Neural cell (in vitro differentiated cells): Measurements from ENCODE around the gene MYBPC3. TPM values are rescaled to one million over a fixed set of nuclear protein-coding genes. Genes with fewer than 3 reads are reported as not detected.

Experiments used
- H2AFZ ChIP-seq: fragments of 200-600, 300-800 bp; sonication (generic), shearing (Covaris generic); 2 replicates; pipeline ENCODE4 v1.6.0; 2014; ENCODE audit warnings: low read depth, mild to moderate bottlenecking, antibody characterized with exemption, low read length, moderate library complexity
- H3F3A ChIP-seq: fragments of 200-600 bp; shearing (Covaris generic); 2 replicates; pipeline ENCODE4 v1.6.1; 2016; ENCODE audit warnings: mild to moderate bottlenecking, moderate library complexity, mixed read lengths, antibody characterized with exemption, low read length; ENCODE audit not compliant: insufficient read depth, poor library complexity, severe bottlenecking
- H3K27ac ChIP-seq: fragments of 200-600, 300-800 bp; sonication (generic), shearing (Covaris generic); 2 replicates; pipeline ENCODE4 v1.5.1; 2014; ENCODE audit warnings: mild to moderate bottlenecking, low read length, moderate library complexity
- H3K27me3 ChIP-seq: fragments of 300-800, 200-600 bp; sonication (generic), shearing (Covaris generic); 2 replicates; pipeline ENCODE4 v1.6.0; 2014; ENCODE audit warnings: mild to moderate bottlenecking, low read depth, low read length, moderate library complexity; ENCODE audit not compliant: insufficient read depth
- H3K36me3 ChIP-seq: fragments of 300-800, 200-600 bp; sonication (generic), shearing (Covaris generic); 2 replicates; pipeline ENCODE4 v1.5.1; 2014; ENCODE audit warnings: mild to moderate bottlenecking, antibody characterized with exemption, low read length, moderate library complexity; ENCODE audit not compliant: insufficient read depth
- H3K4me2 ChIP-seq: fragments of 300-800, 200-600 bp; sonication (generic), shearing (Covaris generic); 2 replicates; pipeline ENCODE4 v1.6.0; 2014; ENCODE audit warnings: mild to moderate bottlenecking, low read length
- H3K4me3 ChIP-seq: fragments of 300-800, 200-600 bp; sonication (generic), shearing (Covaris generic); 2 replicates; pipeline ENCODE4 v1.5.1; 2014; ENCODE audit warnings: mild to moderate bottlenecking, low read length, moderate library complexity
- H3K79me2 ChIP-seq: fragments of 200-600 bp; shearing (Covaris generic); replicated peaks from 2 replicates; pipeline ENCODE4 v1.6.0; 2014; ENCODE audit warnings: mild to moderate bottlenecking, low read length, moderate library complexity; ENCODE audit not compliant: insufficient read depth
- H3K9ac ChIP-seq: fragments of 300-800, 200-600 bp; sonication (generic), shearing (Covaris generic); 2 replicates; pipeline ENCODE4 v1.6.1; 2016; ENCODE audit warnings: mild to moderate bottlenecking, low read length, mixed read lengths
- H3K9me2 ChIP-seq: fragments of 200-600 bp; shearing (Covaris generic); 2 replicates; pipeline ENCODE4 v1.6.1; 2016; ENCODE audit warnings: mild to moderate bottlenecking, low read length, mixed read lengths; ENCODE audit not compliant: insufficient read depth
- H3K9me3 ChIP-seq: fragments of 200-600, 300-800 bp; sonication (generic), shearing (Covaris generic); 2 replicates; pipeline ENCODE4 v1.6.1; 2016; ENCODE audit warnings: mild to moderate bottlenecking, mixed run types, low read length, moderate library complexity, mixed read lengths
- H4K20me1 ChIP-seq: fragments of 200-600 bp; shearing (Covaris generic); 2 replicates; pipeline ENCODE4 v1.6.1; 2016; ENCODE audit warnings: mild to moderate bottlenecking, mixed run types; ENCODE audit not compliant: insufficient read depth
- CTCF ChIP-seq: fragments of 450-650 bp; IDR thresholded peaks from 2 replicates; pipeline ENCODE4 v1.5.1; 2014; ENCODE audit warnings: antibody characterized with exemption, mild to moderate bottlenecking, moderate library complexity; ENCODE audit not compliant: poor library complexity, severe bottlenecking
- EP300 ChIP-seq: fragments of 450-650 bp; conservative IDR thresholded peaks from 2 replicates; pipeline ENCODE4 v1.6.1; 2014; ENCODE audit warnings: antibody characterized with exemption, mild to moderate bottlenecking, moderate library complexity; ENCODE audit not compliant: poor library complexity, severe bottlenecking
- EZH2 ChIP-seq: fragments of 200-600, 300-800 bp; shearing (Covaris generic), sonication (generic); IDR thresholded peaks from 2 replicates; pipeline ENCODE4 v1.6.1; 2014; ENCODE audit warnings: antibody characterized with exemption, low read length, borderline replicate concordance, mild to moderate bottlenecking; ENCODE audit not compliant: insufficient read depth, poor library complexity, severe bottlenecking
- MXI1 ChIP-seq: fragments of 450-650 bp; conservative IDR thresholded peaks from 2 replicates; pipeline ENCODE4 v1.6.1; 2014; ENCODE audit warnings: antibody characterized with exemption, mild to moderate bottlenecking; ENCODE audit not compliant: poor library complexity, severe bottlenecking
- POLR2AphosphoS5 ChIP-seq: IDR thresholded peaks from 2 replicates; pipeline ENCODE4 v1.6.1; 2012
- RAD21 ChIP-seq: fragments of 450-650 bp; conservative IDR thresholded peaks from 2 replicates; pipeline ENCODE4 v1.6.1; 2014; ENCODE audit warnings: antibody characterized with exemption, mild to moderate bottlenecking, moderate library complexity
- SMC3 ChIP-seq: fragments of 450-650 bp; conservative IDR thresholded peaks from 2 replicates; pipeline ENCODE4 v1.6.1; 2014; ENCODE audit warnings: antibody characterized with exemption, mild to moderate bottlenecking, moderate library complexity; ENCODE audit not compliant: poor library complexity
- TAF1 ChIP-seq: IDR thresholded peaks from 2 replicates; pipeline ENCODE4 v1.6.1; 2012; ENCODE audit warnings: low read depth
- polyA plus RNA-seq: library from polyadenylated mRNA; depleted of rRNA; stranded (reverse); fragments of >200 nt; gene quantifications from 2 replicates; pipeline ENCODE4 v1.2.3, GENCODE V29; 2014
- TF ChIP-seq, protein P1 (sequence below): IDR thresholded peaks from 2 replicates; pipeline ENCODE4 v1.6.1; 2012; ENCODE audit warnings: borderline replicate concordance

The MYBPC3 gene
- polyA plus RNA-seq, 1 donor from 2014 or later, result not detected

- TF ChIP-seq RAD21, result no peak
- no peak for TF ChIP-seq POLR2AphosphoS5
- no peak for TF ChIP-seq TAF1
- TF ChIP-seq, protein P1, sequence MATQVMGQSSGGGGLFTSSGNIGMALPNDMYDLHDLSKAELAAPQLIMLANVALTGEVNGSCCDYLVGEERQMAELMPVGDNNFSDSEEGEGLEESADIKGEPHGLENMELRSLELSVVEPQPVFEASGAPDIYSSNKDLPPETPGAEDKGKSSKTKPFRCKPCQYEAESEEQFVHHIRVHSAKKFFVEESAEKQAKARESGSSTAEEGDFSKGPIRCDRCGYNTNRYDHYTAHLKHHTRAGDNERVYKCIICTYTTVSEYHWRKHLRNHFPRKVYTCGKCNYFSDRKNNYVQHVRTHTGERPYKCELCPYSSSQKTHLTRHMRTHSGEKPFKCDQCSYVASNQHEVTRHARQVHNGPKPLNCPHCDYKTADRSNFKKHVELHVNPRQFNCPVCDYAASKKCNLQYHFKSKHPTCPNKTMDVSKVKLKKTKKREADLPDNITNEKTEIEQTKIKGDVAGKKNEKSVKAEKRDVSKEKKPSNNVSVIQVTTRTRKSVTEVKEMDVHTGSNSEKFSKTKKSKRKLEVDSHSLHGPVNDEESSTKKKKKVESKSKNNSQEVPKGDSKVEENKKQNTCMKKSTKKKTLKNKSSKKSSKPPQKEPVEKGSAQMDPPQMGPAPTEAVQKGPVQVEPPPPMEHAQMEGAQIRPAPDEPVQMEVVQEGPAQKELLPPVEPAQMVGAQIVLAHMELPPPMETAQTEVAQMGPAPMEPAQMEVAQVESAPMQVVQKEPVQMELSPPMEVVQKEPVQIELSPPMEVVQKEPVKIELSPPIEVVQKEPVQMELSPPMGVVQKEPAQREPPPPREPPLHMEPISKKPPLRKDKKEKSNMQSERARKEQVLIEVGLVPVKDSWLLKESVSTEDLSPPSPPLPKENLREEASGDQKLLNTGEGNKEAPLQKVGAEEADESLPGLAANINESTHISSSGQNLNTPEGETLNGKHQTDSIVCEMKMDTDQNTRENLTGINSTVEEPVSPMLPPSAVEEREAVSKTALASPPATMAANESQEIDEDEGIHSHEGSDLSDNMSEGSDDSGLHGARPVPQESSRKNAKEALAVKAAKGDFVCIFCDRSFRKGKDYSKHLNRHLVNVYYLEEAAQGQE, result no peak
- no peak for TF ChIP-seq EP300
- no peak for TF ChIP-seq EZH2
- no peak for TF ChIP-seq SMC3
- no peak for TF ChIP-seq CTCF
- TF ChIP-seq MXI1, result no peak
- Histone ChIP-seq H3K9ac (no peak overlapping the region), H3K4me3 (no peak overlapping the region), H3K9me3 (no peaks in the 10 kb centered on the region), H4K20me1 (no peaks in the 10 kb centered on the region), H3K79me2 (no peaks in the 10 kb centered on the region), H3K27ac (no peak overlapping the region), H3K9me2 (no peaks in the 10 kb centered on the region), H3K36me3 (no peaks in the 10 kb centered on the region), H3K27me3 (no peaks in the 10 kb centered on the region), H3F3A (no peaks in the 10 kb centered on the region), H2AFZ (no peak overlapping the region), H3K4me2 (no peak overlapping the region)
Observed at GRCh38 chr11:47314992-47315391, 37.5 kb downstream of the MYBPC3 start.

GRCh38 chr11:47308050-47308823 lies 44.3 kb downstream of the MYBPC3 start:
- Histone ChIP-seq H3F3A (no peaks in the 10 kb centered on the region), H3K9me3 (no peaks in the 10 kb centered on the region), H3K9me2 (no peaks in the 10 kb centered on the region), H3K9ac (no peak overlapping the region), H3K27ac (no peak overlapping the region), H3K36me3 (peaks cover 7% of the 10 kb centered on the region), H3K4me2 (no peak overlapping the region), H3K27me3 (no peaks in the 10 kb centered on the region), H3K4me3 (no peak overlapping the region), H2AFZ (no peak overlapping the region), H4K20me1 (no peaks in the 10 kb centered on the region), H3K79me2 (no peaks in the 10 kb centered on the region)
- TF ChIP-seq EZH2 (no peak), SMC3 (no peak), RAD21 (no peak), MXI1 (no peak), POLR2AphosphoS5 (no peak), EP300 (no peak), CTCF (no peak), TAF1 (no peak)
- TF ChIP-seq, protein P1, result no peak
